ENCODE data around the gene PLXNB2. TPM values are rescaled to one million over a fixed set of nuclear protein-coding genes. Genes with fewer than 3 reads are reported as not detected.
"Not testable (repeated sequence)": the region's sequence is repeated elsewhere in the genome, so short reads cannot be mapped to it uniquely, and the experiment has no call there.

The PLXNB2 gene
- total RNA-seq, 4 donors from 2014 or later: 93.2 to 207 (median 102) TPM

DNA sequence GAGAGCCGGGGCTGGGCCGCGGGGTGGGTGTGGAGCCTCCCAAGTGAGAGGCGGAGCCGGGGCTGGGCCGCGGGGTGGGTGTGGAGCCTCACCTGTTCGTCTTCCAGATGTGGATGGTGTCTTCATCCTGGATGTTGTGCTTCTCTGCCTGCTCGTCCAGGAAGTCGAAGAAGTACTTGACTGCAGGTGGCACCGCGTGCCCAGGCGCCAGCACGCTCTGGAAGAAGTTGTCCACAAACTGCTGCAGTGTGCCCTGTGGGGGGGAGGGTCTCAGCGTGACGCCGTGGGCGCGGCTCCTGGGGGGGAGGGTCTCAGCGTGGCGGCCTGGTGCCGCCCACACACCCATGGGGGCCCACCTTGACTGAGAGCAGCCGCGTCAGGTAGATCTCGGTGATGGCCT, 29.7 kb downstream of the PLXNB2 start:
- Histone ChIP-seq H3K9me3 (no peaks in the 10 kb centered on the region), H3K27ac (no peak overlapping the region), H3K27me3 (no peaks in the 10 kb centered on the region), H3K36me3 (peaks cover 0 to 80% of the 10 kb centered on the region in 2 donors), H3K4me3 (no peak overlapping the region), H3K4me1 (peaks cover 0 to 32% (median 0%) of the 10 kb centered on the region in 3 donors)
- 86% methylated on average over 6 of the region's 25 CpGs; no CpG with 5 or more reads in 1 of the 2 donors for WGBS, 2 donors (ENCODE audit: low coverage in 1 of 2)
- ATAC-seq: no peak
- TF ChIP-seq POLR2A (IDR thresholded peaks at IDR 0.05) (no peak), POLR2AphosphoS5 (IDR thresholded peaks at IDR 0.05) (no peak), EP300 (IDR thresholded peaks at IDR 0.05) (no peak)
- TF ChIP-seq, protein P1, sequence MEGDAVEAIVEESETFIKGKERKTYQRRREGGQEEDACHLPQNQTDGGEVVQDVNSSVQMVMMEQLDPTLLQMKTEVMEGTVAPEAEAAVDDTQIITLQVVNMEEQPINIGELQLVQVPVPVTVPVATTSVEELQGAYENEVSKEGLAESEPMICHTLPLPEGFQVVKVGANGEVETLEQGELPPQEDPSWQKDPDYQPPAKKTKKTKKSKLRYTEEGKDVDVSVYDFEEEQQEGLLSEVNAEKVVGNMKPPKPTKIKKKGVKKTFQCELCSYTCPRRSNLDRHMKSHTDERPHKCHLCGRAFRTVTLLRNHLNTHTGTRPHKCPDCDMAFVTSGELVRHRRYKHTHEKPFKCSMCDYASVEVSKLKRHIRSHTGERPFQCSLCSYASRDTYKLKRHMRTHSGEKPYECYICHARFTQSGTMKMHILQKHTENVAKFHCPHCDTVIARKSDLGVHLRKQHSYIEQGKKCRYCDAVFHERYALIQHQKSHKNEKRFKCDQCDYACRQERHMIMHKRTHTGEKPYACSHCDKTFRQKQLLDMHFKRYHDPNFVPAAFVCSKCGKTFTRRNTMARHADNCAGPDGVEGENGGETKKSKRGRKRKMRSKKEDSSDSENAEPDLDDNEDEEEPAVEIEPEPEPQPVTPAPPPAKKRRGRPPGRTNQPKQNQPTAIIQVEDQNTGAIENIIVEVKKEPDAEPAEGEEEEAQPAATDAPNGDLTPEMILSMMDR (IDR thresholded peaks at IDR 0.05): no peak

GRCh38 chr22:50276143-50276542, 31.3 kb downstream of the PLXNB2 start:
- H3K36me3 ChIP-seq: peaks cover 0 to 64% of the 10 kb centered on the region in 2 donors

DNA sequence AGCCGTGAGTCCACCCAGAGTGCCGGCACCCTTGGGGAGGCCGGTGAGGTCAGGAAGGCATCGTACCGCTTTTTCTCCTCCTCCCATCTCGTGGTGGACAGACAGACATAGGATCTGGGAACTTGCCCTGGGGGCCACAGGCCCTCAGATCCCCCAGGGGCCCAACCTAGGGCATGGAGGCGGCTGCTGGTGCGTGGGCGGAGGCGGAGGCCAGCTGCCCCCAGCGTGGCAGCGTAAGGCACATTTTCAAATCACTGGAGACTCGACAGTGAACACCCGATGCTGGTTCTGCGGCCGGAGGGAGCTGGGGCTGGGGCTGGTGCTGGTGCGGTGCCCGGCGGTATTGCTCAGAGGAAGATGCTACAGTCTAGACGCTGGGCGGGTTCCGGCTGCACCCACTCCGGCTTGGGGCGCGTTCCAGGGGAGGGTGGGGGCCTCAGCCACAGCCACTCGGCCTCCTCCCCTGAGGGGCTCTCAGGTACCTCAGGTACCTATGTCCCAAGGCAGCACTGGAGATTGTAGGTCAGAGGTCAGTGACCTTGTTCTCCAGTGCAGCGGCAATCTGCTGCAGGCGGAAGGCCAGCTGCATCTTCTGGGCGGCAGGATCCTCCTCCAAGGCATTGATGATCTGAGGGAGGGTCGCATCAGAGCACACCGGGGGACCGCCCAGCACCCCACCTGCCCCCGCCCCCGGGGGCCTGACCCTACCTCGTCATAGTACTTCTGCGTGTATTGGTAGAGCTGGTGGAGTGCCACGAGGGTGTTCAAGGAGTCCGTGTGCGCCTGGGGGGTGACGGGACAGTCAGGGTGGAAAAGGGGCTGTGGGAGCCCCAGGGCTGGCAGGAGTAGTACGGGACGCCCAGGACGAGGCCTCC, 32.0 kb downstream of the PLXNB2 start:
- H3K4me1 ChIP-seq: peaks cover 2 to 46% (median 22%) of the 10 kb centered on the region in 3 donors
- H3K27me3 ChIP-seq: no peaks in the 10 kb centered on the region
- 91% methylated on average over 12 of the region's 43 CpGs; no CpG with 5 or more reads in 1 of the 2 donors for WGBS, 2 donors (ENCODE audit: low coverage in 1 of 2)
- no peak overlapping the region for H3K4me3 ChIP-seq
- H3K9me3 ChIP-seq: no peaks in the 10 kb centered on the region
- peak overlapping the region in 3 of 4 donors; percentile 50 to 54 (median 51) for H3K27ac ChIP-seq
- H3K36me3 ChIP-seq: peaks cover 0 to 57% of the 10 kb centered on the region in 2 donors
- no peak for ATAC-seq
- TF ChIP-seq, protein P1 (IDR thresholded peaks at IDR 0.05): no peak
- TF ChIP-seq POLR2A (IDR thresholded peaks at IDR 0.05) (no peak), POLR2AphosphoS5 (IDR thresholded peaks at IDR 0.05) (no peak), EP300 (IDR thresholded peaks at IDR 0.05) (no peak)

More at GRCh38 chr22:50276143-50276542, 31.3 kb downstream of the PLXNB2 start:
- WGBS, 2 donors (ENCODE audit: low coverage in 1 of 2): no CpG with 5 or more reads among the region's 25 CpGs
- ATAC-seq: peak; percentile 82
- H3K27me3 ChIP-seq: no peaks in the 10 kb centered on the region
- peak overlapping the region in 3 of 4 donors; percentile 50 to 52 (median 51) for H3K27ac ChIP-seq
- no peak overlapping the region for H3K4me3 ChIP-seq
- peaks cover 2 to 39% (median 14%) of the 10 kb centered on the region in 3 donors for H3K4me1 ChIP-seq
- TF ChIP-seq POLR2AphosphoS5 (IDR thresholded peaks at IDR 0.05) (no peak), EP300 (IDR thresholded peaks at IDR 0.05) (no peak), POLR2A (IDR thresholded peaks at IDR 0.05) (no peak)
- TF ChIP-seq, protein P1 (IDR thresholded peaks at IDR 0.05): peak in 3 of 4 experiments; percentile 24 to 87 (median 29)
- no peaks in the 10 kb centered on the region for H3K9me3 ChIP-seq

GRCh38 chr22:50274771-50275170, 32.7 kb downstream of the PLXNB2 start:
- peaks cover 2 to 51% (median 25%) of the 10 kb centered on the region in 3 donors for H3K4me1 ChIP-seq
- H3K9me3 ChIP-seq: no peaks in the 10 kb centered on the region
- TF ChIP-seq POLR2A (IDR thresholded peaks at IDR 0.05): no peak
- ATAC-seq: no peak
- H3K36me3 ChIP-seq: peaks cover 0 to 51% of the 10 kb centered on the region in 2 donors
- H3K27ac ChIP-seq: peak overlapping the region in 2 of 4 donors; percentile 50 to 54
- no peaks in the 10 kb centered on the region for H3K27me3 ChIP-seq
- no peak overlapping the region for H3K4me3 ChIP-seq
- WGBS, 2 donors (ENCODE audit: low coverage in 1 of 2): 42% methylated on average over 5 of the region's 7 CpGs; no CpG with 5 or more reads in 1 of the 2 donors

DNA sequence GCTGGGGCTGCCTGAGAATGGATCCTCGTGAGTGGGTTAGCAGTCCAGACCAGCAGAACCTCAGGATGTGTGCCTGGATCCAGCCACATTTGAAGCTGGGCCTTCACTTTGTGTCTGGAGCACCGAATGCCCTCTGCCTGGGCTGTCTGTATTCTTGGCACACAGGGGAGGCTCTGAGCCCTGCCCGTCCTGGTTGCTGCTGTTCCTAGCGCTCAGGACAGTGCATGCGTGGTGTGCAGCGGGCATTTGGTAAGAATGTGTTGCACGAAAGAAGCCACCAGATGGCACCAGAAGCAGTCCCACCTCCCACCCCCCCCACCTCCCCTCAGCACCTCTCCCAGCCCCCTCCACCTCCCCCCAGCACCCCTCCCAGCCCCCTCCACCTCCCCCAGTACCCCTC, 33.1 kb downstream of the PLXNB2 start:
- peaks cover 0 to 46% of the 10 kb centered on the region in 2 donors for H3K36me3 ChIP-seq
- no peak overlapping the region for H3K4me3 ChIP-seq
- WGBS, 2 donors (ENCODE audit: low coverage in 1 of 2): 23% methylated on average over 5 of the region's 7 CpGs; no CpG with 5 or more reads in 1 of the 2 donors
- no peak overlapping the region for H3K27ac ChIP-seq
- TF ChIP-seq EP300 (IDR thresholded peaks at IDR 0.05) (no peak), POLR2AphosphoS5 (IDR thresholded peaks at IDR 0.05) (no peak), POLR2A (IDR thresholded peaks at IDR 0.05) (no peak)
- TF ChIP-seq, protein P1 (IDR thresholded peaks at IDR 0.05): peak in 2 of 4 experiments; percentile 28 to 51
- peak; percentile 27 for ATAC-seq
- peaks cover 2 to 55% (median 30%) of the 10 kb centered on the region in 3 donors for H3K4me1 ChIP-seq
- H3K27me3 ChIP-seq: no peaks in the 10 kb centered on the region
- no peaks in the 10 kb centered on the region for H3K9me3 ChIP-seq

DNA sequence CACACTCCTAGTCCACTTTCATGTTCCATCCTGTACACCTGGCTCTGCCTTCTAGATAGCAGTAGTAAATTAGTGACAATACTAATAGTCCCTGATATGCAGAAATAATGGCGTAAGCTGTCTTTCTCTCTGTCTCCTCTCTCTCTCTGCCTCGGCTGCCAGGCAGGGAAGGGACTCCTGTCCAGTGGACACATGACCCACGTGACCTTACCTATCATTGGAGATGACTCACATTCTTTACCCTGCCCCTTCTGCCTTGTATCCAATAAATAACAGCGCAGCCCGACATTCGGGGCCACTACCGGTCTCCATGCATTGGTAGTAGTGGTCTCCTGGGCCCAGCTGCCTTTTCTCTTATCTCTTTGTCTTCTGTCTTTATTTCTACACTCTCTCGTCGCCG, 33.7 kb downstream of the PLXNB2 start:
- 58 to 76% methylated on average over 5 to 9 of the region's 10 CpGs for WGBS, 2 donors (ENCODE audit: low coverage in 1 of 2)
- not testable (repeated sequence) for ATAC-seq, H3K9me3 ChIP-seq, H3K27ac ChIP-seq, H3K27me3 ChIP-seq, H3K4me3 ChIP-seq
- H3K4me1 ChIP-seq: peaks cover 2 to 61% (median 31%) of the 10 kb centered on the region in 3 donors
- peaks cover 0 to 41% of the 10 kb centered on the region in 2 donors for H3K36me3 ChIP-seq

GRCh38 chr22:50273352-50273751, 34.1 kb downstream of the PLXNB2 start:
- not testable (repeated sequence) for H3K27ac ChIP-seq, ATAC-seq, H3K4me3 ChIP-seq, H3K27me3 ChIP-seq, H3K9me3 ChIP-seq
- 80% methylated on average over 1 of the region's 11 CpGs; no CpG with 5 or more reads in 1 of the 2 donors for WGBS, 2 donors (ENCODE audit: low coverage in 1 of 2)
- Histone ChIP-seq H3K36me3 (peaks cover 0 to 36% of the 10 kb centered on the region in 2 donors), H3K4me1 (peaks cover 2 to 65% (median 31%) of the 10 kb centered on the region in 3 donors)

Data from gastroesophageal sphincter (tissue), 4 donors.